Femur (tissue), 1 donor: ENCODE data around the gene DNAH17.

Source experiments
- DNase-seq: peaks from one replicate; pipeline ENCODE4 v3.0.0-alpha.2; 2017

Gene DNAH17

DNA sequence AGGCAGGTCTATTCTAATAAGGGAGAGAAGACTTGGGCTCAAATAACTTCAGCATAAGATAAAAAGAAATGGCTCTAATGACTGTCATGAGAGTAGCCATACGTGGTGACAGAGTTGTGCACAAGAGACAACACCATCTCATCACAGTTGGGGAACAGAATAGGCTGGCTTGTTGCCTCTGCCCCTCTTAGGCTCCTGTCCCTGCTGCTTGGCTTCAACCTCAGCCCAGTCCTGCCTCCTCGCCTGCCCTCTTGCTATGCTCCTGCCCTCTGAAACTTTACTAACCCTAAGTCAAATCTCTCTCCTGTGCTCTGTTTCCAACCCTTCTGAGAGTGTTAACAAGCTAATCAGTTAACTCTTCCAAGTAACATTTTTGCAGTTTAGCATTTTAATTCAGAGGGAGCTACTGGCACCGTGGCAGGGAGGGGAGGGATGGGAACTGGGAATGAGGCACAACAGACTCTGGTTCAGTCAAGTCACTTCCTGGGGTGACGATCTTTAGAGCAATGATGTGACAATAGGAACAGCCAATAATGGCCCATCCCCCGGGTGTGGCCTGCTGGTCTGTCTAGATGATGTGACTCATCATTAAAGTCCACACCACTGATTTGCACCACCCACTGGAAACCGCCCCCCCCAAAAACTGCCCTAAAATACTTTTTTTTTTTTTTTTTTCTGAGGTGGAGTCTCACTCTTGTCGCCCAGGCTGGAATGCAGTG, 35.5 kb downstream of the DNAH17 start:
- DNase-seq, result no peak

DNA sequence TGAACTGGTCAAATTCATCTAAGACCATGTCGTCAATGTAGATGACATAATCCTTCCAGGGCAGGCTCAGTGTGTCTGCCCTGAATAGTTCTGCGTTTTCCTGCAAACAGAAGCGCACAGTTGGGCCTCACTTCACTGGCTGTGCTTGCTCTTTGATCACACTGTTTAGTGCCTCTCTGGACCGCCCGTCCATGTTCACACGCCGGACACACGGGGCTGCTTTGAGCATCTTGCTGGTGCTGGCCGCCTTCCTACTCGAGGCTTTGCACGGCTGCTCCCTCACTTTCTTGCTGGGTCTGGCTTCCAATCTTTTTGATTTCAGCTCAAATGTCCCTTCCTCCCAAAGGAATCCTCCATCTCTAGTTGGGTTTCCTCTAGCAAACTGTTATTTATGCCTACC, 37.4 kb downstream of the DNAH17 start:
- DNase-seq, result no peak

DNA sequence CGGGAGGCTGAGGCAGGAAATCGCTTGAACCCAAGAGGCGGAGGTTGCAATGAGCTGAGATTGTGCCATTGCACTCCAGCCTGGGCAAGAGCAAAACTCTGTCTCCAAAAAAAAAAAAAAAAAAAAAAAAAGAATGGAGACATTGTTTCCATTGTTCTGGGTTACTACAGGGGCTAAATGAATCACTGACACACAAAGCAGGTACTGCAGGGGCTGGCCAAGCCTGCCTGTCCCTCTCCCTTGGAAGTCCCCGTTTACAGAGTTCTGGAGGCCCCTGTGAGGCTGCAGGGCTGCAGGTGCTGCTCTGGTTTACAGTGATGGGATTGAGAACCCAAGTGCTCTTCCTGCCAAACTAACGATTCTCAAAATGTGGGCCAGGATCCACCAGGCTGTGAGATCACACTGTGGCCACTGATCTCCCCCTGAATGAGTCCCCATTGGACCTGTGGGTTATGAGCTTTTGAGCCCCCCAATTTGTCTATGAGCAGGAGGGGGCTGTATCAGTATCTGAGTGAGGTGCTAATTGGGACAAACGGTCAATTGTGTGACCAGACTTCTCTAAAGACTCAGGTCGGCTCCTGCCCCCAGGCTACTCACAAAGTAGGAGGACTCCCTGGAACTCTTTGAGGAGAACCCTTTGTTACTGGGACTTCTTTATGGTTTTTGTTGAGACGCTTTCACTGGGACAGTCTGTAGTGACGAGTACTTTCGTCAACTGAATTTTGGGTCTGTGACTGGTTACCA, 39.0 kb downstream of the DNAH17 start:
- DNase-seq, result no peak

DNA sequence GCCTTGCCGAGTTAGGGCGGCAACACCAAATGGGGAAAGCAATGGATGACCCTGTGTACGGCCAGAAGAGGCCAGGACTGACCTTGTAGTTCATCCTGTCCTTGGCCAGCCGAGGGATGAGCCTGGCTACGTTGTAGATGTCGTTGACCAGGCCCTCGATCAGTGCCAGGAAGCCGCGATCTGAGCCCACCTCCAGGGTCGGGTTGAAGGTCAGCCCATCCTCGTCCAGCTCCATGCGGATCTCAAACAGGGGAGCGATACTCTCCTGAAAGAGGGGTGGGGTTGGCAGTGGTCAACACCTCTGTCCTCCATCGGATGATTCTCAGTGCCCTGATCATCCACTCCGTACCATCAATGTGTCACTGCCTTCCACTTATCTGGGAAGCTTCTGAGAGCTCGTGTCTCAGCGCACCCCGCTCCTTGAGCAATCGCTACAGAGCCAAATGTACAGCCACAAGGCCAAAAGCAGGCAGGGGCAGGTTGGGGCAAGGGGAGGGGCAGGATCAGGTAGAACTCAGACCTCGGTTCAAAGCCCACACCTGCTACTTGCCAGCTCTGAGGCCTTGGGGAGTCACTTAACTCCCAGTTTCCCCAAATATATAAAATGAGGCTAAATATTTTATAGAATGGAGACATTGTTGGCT, 39.9 kb downstream of the DNAH17 start:
- no peak for DNase-seq

DNA sequence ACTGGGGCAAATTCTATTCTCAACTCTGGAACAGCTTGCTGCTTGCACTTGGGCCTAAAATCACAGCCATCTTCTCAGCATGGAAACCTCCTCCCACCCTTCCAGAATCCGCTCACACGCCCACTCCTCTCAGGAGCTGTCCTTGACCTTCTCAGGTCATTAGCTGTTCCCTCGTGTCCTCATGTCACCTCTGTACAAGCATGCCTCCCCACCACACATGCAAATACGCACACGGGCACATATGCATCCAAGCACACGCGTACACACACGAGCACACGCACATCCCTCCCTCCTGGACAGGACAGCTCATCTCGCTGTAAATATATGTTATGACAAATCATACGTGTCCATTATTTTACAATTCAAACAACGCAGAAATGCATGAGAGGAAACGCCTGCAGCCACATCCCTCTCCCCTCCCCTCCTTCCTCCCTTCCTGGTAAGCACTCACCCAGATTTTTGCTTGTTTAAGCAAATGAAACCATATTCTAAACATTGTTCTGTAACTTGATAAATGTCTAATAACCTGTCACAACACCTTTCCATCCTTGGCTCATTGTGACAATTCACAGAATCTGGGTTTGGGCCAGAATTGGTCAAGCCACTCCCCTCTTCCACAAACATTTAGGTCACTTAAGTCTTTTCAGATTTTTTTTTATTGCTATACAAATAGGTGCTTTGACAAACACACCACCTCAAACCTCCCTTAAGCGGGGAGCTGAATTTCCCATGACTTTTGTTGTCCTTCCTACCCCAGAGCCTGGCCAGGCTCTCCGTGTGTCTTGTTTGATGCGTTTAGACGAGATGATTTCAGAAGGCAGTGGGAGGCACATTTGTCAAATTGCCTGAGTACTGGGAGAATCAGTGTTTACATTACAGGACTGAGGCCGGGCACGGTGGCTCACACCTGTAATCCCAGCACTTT, 41.7 kb downstream of the DNAH17 start:
- no peak for DNase-seq

DNA sequence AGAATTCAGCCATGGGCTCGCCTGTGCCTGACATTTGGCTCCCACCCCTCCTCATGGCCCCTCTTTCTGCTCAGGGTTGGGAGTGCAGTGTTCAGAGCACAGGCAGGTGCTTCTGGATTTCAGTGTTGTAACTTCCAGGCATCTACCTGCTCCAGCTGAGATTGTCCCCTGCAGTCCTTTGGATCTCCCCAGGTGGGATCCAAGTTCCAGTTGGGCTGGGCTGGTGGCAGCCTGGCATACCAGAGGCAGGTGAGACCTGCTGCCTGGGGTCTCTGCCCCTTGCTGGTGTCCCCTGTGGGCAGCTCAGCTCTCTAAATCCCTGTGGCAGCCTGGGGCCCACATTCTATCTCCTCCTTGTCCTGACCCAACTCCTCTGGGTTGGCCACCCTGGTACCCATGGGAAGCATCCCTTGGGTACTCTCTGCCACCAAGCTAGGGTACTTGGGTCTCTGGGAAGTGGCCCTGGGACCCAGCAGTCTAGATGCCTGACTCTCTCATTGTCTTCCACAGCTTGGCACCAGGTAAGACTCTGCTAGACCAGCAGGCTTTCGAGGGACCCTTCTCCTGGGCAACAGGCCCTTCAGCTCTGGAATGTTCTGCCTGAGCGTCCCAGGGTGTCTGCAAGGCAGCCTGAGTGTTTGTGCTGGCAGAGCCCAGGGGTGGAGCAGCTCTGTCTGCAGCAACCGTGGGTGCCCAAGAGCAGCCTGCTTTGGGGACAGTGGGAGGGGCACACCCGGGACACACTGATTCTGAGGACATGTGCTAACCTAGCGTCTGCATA, 42.5 kb downstream of the DNAH17 start:
- no peak for DNase-seq

DNA sequence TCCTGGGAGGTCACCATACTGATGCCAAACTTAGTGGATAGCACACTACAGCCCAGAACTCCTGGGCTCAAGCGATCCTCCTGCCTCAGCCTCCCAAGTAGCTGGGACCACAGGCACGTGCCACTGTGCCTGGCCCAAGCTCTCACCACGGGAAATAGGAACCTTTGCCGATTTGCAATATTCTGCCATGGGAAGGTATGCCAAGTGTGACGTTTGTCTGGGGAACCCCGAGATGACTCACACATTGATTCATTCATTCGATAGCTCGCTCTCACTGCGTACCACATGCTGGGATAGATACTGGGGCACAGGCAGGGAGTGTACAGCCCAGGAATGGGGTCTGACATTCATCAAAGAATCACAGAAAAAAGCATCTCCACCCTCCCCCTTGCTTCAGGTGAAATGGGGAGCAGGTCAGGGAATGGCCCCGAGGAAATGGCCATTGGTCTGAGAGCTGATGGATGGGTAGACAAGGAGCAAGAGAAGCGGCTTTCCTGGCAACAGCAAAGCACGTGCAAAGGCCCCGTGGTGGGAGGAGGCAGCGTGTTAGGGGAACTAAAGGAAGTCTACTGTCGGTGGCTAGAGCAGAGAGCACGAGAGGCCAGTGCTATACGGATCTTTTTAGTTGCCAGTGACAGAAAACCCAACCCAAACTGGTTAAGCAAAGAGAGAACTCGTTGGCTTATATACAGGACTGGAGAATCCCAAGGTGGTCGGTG, 44.1 kb downstream of the DNAH17 start:
- no peak for DNase-seq

DNA sequence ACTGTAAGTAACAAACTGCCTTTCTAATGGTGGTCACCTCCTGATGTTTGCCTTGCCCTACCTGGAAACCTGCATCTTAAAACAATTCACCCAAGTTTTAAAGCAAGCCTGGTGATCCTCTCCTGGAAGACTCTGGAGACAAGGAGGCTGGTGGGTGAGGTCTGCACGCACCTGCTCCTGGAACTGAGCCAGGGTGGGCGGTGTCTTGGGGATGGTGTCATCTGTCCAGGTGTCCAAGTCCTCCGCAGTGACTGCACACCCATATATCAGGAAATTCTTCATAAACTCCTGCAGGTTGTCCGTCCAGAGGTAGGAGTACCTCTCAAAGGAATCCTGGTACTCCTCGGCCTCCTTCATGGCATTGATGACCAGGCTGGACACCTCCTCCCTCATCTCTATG, 44.9 kb downstream of the DNAH17 start:
- no peak for DNase-seq

DNA sequence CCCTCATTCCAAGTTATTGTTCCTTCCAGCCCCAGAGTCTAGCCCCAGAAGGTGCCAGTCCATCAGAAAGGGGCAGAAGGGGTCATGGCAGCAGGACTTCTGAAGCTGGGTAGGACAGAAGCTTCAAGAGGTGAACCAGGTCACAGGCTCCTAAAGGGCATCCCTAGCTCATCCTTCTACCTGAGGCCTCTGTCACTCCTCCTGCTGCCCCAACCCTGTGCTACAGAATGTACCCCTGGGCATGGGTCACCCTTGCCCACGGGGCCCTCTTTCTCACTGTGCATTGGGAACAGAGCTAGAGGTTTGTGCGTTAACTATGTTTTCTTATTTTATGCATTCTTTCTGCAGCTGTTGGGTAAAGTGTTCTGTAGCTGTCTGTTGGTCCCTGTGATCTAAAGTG, 46.5 kb downstream of the DNAH17 start:
- DNase-seq, result no peak

DNA sequence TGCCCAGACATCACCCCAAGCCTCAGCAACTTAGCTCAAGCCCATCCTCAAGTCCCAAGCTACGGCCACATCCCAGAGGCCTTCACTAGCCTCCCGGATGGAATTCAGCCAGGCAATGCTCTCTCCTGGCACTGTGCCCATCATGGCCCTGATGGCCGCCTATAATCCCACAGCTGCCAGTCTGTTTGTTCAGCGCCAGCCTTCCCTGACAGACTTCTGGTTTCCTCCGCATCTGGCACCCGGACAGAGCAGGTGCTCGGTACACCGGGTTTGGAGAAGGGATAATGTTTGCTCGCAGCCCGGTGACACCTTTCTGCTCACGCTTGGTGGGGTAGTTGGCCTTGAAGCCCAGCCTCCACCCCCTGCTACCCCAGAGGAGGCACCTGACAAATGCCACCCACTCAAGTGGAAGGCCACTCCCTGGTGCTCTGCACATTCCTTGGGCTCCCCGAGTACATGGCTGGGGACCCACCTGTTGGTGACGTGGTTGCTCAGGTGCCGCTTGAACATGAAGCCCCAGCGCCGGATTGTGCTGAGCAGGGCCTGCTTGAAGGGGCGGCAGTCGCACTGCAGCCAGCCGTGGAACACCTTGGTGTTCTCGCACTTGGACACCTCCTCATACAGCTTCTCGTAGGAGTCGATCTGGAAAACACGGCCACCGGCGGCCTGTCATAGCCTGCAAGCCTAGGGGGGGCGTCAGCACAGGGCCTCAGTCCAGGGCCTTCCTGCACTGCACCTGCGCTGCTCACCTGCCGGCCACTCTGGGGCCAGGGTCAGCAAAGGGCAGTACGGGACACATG, 47.1 kb downstream of the DNAH17 start:
- peak; percentile 49 for DNase-seq

DNA sequence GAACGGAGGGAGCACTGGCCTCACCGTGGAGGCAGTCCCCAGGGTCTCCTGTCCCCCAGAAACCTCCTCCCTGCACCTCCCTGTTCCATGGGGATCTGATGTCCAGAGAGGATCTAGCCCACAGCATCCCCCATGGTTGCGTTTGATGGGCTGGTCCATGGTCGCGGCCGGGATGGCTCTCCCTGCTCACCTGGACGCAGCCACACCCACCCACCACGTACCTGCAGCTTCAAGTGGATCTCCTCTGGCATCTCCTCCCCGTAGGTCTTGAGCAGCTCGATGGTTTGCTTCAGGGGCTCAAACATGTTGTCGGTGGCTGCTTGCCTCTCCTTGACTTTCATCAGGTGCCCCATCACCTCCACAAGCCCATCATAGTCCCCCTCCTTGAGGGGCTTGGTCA, 47.9 kb downstream of the DNAH17 start:
- DNase-seq, result no peak

DNA sequence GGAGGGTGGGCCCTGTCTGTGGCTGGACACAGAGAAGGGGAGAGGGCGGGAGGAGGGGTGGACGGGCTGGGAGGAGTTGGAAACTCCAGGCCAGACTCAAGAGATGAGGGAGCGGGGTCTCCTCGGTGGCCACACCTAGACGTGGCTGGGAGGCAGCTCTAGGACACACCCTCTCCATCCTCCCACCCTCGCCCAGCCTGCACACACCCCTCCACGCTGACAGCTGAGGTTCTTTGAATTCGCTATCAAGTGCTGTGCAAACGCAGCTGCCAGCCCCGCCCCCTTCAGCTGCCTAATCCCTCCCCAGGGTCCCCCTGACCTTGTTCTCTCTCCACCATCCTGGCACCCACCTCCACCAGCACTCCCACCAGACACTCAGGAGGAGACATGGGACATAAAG, 48.7 kb downstream of the DNAH17 start:
- DNase-seq, result peak; percentile 41

DNA sequence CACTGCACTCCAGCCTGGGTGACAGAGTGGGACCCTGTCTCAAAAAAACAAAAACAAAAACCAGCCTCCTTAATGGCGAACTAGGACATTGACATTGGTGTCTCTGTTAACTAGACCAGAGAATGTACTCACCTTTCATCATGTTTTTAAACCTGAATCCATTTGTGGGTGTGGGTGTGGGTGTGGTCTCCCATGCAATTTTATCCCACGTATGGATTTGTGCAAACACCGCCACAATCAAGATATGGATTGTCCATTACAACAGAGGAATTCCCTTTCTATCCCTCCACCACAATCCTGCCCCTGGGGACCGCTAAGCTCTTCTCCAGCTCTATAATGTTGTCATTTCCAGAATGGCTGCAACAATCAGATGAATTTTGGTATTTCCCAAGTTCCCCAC, 49.9 kb downstream of the DNAH17 start:
- no peak for DNase-seq

DNA sequence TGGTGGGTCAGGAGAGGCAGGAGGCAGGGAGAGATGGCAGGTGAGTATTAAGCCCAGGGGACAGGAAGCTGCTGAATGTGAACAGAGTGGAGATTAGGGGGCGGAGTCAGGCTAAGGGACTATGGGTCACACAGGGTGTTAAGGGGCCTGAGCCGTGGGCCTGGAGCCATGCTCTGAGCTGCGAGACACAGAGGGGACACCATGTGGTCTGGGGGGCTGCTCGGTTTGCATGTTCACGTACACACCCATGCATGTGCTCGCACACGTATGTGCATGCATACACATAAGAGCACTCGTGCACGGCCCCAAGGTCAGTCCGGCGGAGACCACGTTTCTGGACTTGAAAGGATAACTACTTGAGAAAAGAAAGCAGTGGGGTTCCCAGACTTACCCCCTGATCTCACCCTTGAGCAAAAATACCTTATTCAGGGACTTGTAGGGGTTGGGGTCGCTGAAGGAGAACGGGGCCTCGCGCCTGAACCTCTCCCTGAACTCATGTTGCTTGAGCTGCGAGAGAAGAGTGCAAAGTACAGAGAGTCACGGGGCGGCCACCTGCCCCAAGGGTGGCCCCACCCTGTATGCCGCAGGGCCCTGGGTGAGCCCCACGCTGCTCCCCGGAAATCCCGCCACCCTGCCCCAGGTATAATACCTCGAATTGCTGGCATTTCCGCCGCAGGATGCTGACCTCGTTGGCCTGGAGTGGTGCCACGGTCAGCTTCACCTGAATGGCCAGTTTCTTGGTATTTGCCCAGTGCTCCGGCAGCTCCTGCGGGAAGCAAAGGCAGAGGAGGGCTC, 50.8 kb downstream of the DNAH17 start:
- no peak for DNase-seq

DNA sequence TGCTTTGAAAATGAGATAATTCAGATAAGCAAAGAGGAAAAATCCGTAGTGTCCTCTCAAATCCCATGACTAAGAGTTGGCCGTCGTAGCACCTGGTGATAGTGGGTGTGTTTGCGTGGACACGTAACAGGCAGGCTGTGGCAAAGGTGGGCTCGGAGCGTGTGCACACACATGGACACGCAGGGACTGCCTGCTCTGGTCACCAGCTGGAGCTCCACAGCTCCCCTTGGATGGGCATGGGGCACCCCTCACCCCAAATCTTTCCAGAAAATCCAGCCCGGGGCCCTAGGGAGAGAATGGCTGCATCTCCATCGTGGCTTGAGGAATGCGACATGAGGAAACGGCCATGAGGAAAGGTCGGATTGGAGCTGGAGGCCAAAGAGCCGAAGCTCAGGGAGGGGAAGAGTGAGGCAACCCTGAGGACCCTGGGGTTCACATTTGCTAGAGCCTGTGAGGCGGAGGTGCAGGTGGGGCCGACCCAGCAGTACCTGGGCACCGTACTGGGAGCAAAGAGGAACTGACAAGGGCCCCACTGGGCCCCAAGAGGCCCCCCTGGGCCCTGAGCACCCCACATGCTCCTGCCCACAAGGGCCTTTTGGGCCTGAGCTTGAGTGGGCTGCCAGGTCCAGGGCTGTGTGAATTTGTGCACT, 51.6 kb downstream of the DNAH17 start:
- DNase-seq, result no peak

DNA sequence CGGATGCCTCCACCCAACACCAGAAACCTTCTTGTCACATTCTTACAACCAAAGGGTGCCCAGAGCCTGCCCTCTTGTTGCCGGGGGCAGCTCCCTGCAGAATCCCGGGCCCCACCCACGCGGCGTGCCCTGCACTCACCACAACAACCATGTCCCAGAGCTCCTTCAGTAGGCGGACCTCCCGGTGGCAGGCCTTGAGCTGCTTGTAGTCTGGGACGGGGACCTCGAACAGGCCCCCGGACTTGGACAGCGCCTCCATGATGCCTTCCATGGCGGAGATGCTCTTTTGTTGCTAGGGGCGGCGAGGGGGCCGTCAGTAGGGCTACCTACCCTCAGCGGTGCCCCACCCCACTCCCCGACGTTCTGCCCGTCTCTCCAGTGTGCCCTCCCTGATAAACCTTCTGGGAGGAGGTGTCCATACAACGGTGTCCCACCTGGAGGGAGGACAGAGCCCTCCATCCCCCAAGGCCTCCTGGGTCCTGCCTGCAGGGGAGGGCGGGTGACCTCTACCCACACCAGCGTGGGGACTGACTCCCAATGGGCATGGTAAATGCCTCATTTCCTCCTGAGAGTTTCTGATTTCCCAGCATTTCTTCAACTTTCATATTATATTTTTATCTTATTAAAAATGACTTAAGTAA, 52.2 kb downstream of the DNAH17 start:
- DNase-seq, result no peak

DNA sequence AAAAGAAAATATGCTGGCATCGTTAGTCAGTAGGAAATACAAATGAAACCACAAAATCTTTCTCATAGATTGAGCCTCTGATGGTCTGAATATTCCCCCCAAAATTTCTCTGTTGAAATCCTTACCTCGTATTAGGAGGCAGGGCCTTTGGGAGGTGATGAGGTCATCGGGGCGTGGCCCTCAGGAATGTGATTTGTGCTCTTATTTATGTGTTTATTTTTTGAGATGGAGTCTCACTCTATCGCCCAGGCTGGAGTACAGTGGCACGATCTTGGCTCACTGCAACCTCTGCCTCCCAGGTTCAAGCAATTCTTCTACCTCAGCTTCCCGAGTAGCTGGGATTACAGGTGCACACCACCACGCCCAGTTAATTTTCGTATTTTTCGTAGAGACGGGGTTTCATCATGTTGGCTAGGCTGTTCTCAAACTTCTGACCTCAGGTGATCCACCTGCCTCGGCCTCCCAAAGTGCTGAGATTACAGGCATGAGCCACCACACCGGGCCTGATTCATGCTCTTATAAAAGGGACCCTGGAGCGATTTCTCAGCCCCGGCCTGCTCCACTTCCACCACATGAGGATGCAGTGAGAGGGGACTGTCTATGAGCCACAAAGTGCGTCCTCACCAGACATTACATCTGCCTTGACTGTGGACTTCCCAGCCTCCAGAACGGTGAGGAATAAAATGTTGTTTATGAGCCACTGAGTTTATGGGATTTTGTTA, 53.1 kb downstream of the DNAH17 start:
- DNase-seq, result no peak
